ENCODE data around the gene MTR.

MTR gene

GRCh38 chr1:236844499-236845271 is 49.6 kb downstream of the MTR start:
- TF ChIP-seq, protein P1, sequence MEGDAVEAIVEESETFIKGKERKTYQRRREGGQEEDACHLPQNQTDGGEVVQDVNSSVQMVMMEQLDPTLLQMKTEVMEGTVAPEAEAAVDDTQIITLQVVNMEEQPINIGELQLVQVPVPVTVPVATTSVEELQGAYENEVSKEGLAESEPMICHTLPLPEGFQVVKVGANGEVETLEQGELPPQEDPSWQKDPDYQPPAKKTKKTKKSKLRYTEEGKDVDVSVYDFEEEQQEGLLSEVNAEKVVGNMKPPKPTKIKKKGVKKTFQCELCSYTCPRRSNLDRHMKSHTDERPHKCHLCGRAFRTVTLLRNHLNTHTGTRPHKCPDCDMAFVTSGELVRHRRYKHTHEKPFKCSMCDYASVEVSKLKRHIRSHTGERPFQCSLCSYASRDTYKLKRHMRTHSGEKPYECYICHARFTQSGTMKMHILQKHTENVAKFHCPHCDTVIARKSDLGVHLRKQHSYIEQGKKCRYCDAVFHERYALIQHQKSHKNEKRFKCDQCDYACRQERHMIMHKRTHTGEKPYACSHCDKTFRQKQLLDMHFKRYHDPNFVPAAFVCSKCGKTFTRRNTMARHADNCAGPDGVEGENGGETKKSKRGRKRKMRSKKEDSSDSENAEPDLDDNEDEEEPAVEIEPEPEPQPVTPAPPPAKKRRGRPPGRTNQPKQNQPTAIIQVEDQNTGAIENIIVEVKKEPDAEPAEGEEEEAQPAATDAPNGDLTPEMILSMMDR (IDR thresholded peaks at IDR 0.05): no peak

DNA sequence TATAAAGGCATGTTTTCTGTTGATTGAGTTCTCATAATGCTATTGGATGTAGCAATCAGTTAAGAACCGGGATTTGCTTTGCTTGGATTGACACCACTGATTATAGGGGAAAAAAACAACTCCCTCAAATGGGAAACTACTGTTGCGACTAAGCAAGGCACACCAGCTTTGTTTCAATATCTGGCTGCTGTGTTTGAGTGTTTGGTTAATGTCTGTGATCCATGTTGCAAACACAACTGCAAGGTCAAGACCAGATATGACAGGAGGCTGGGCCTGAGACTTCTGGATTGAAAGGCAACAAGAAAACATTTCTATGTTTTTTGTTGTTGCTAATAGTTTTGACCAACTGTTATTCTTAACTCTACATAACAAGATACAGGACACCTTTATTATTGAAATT is 50.7 kb downstream of the MTR start:
- TF ChIP-seq, protein P1 (IDR thresholded peaks at IDR 0.05): no peak

- TF ChIP-seq, protein P1 (IDR thresholded peaks at IDR 0.05): no peak
Measured at GRCh38 chr1:236848274-236848923, 53.3 kb downstream of the MTR start.

DNA sequence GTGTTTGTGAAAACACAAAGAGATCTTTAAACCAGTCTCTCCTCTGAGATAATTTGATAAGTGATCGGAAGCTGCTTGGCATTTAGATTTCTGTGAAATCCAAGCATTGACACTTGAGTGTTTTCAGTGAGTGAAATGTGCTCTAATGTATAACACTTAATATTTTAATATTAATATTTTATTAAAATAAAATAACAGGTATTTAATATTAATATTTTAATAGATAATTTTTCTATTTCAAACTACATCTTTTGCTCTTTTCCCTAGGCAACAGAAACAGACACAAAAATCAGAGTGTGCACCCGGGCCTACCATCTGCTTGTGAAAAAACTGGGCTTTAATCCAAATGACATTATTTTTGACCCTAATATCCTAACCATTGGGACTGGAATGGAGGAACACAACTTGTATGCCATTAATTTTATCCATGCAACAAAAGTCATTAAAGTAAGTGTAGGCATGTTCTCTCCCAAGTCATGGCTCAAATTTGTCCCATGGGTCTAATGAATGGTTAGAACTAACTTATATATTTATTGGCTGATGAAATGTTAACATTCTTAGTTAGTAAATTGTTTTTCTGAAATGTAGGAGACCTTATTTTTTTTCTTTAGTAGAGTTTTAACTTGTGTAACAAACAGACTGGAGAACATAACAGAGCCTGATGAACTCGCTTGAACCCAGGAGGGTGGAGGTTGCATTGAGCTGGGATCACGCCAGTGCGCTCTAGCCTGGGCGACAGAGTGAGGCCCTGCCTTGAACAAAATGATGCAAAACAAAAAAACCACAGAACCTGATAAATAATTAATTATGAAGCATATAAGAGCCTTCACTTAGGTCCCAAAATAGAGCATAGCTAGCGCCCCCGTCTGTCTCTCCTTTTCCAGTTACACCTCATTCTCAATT is 55.2 kb downstream of the MTR start:
- TF ChIP-seq, protein P1 (IDR thresholded peaks at IDR 0.05): no peak

- TF ChIP-seq, protein P1 (IDR thresholded peaks at IDR 0.05): no peak
Measured at GRCh38 chr1:236851871-236852270, 56.8 kb downstream of the MTR start.

GRCh38 chr1:236853921-236854604 is 59.0 kb downstream of the MTR start:
- TF ChIP-seq, protein P1 (IDR thresholded peaks at IDR 0.05): no peak

DNA sequence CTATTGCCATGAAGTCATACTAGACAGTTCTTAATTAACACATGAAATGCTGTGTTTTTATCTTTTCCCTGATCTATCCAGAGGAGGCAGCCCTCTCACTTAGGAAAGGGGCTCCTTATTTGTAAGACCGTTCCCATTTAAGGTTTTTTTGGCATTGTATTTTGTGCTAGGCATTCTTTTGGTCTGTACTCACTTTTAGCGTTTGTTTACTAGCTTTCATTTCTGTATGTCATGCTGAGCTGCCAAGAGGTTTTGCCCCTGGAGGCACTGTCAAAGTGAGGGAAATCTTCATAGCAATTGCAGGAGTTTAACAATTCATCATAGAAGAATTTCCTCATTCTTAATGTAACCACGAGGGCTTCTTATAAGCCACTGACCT is 59.5 kb downstream of the MTR start:
- TF ChIP-seq, protein P1 (IDR thresholded peaks at IDR 0.05): no peak
